Suprapubic skin (tissue), 4 donors: ENCODE measurements around the gene MFSD6.

Experiments
- POLR2A ChIP-seq, 2 donors: fragments of 450-650 bp; IDR thresholded peaks; one replicate each; pipeline ENCODE4 v1.6.1; 2017; ENCODE audit warnings: antibody characterized with exemption in 2 of 2, mild to moderate bottlenecking in 2 of 2, moderate library complexity in 2 of 2
- POLR2AphosphoS5 ChIP-seq, 3 donors: sonication (generic); formaldehyde crosslinking; IDR thresholded peaks; one replicate each; pipeline ENCODE4 v1.6.1; 2017; ENCODE audit warnings: antibody characterized with exemption in 3 of 3
- TF ChIP-seq, protein P1 (sequence below), 2 donors: fragments of 200-600 bp in 1 of 2; fragments of 450-650 bp in 1 of 2; sonication (generic) in 1 of 2; IDR thresholded peaks; one replicate each; pipeline ENCODE4 v1.5.1; 2016 to 2019; ENCODE audit warnings: antibody characterized with exemption in 2 of 2, mild to moderate bottlenecking in 1 of 2, moderate library complexity in 1 of 2

- TF ChIP-seq POLR2A (IDR thresholded peaks at IDR 0.05): no peak
- no peak for TF ChIP-seq POLR2AphosphoS5 (IDR thresholded peaks at IDR 0.05)
- TF ChIP-seq, protein P1, sequence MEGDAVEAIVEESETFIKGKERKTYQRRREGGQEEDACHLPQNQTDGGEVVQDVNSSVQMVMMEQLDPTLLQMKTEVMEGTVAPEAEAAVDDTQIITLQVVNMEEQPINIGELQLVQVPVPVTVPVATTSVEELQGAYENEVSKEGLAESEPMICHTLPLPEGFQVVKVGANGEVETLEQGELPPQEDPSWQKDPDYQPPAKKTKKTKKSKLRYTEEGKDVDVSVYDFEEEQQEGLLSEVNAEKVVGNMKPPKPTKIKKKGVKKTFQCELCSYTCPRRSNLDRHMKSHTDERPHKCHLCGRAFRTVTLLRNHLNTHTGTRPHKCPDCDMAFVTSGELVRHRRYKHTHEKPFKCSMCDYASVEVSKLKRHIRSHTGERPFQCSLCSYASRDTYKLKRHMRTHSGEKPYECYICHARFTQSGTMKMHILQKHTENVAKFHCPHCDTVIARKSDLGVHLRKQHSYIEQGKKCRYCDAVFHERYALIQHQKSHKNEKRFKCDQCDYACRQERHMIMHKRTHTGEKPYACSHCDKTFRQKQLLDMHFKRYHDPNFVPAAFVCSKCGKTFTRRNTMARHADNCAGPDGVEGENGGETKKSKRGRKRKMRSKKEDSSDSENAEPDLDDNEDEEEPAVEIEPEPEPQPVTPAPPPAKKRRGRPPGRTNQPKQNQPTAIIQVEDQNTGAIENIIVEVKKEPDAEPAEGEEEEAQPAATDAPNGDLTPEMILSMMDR (IDR thresholded peaks at IDR 0.05): no peak
Observed at GRCh38 chr2:190505696-190506095, 97.5 kb downstream of the MFSD6 start.
